GM18951 (cell line): ENCODE data around the gene JARID2.

Experiments used
- POLR2A ChIP-seq: IDR thresholded peaks from 4 replicates; pipeline ENCODE4 v1.6.1; 2011; ENCODE audit warnings: mild to moderate bottlenecking; ENCODE audit not compliant: insufficient read length, insufficient read depth; ENCODE audit errors: extremely low read depth
- in situ Hi-C: fragments of 300-500 bp; cut with MboI; formaldehyde crosslinking; loops from one replicate; pipeline ENCODE4 v1.12.0; 2022; ENCODE audit warnings: low sequenced_read_pairs, mixed read lengths, inconsistent platforms; ENCODE audit not compliant: unreplicated experiment

Gene JARID2

DNA sequence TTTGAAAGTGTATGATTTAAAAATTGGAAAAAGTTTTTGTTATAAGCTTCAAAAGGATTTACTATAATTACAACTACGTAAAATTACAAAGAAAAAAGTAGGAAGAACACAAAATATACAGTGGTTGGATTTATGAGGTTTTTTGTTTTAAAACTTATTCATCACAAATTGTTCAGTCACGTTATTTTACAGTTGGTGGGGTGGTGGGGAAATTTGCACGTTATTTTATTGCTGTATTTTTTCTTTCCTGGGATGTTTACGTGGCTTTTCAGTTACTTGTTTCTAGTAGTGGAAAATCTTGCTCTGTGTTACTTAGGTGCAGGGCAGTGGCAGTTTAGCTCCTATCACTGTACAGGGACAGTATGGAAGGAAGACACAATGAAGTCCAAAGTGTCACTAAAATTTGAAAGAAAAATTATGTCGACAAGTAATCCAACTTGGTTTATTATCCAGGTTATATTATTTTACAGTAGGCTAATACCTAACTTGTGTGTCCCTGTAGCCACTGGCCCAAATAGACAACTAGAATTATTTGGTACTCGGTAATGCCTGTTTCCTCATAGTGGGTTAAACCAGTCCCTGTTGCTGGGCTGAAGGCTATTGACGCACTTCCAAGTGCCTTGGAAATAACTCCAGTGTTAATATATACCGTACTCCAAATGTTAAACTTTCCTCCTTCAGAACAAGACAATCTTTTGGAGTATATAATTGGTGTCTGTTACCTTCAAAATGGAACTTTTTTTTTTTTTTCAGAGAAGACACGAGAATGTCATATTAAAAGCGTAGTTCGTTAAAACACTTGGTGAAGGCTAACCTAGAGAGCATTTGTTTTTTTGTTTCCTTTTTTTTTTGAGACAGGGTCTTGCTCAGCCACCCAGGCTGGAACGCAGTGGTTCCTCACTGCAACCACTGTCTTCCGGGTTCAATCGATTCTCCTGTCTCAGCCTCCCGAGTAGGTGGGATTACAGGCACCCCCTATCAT lies 4.6 kb downstream of the JARID2 start:
- TF ChIP-seq POLR2A: no peak
- in situ Hi-C loops: no loop called here

DNA sequence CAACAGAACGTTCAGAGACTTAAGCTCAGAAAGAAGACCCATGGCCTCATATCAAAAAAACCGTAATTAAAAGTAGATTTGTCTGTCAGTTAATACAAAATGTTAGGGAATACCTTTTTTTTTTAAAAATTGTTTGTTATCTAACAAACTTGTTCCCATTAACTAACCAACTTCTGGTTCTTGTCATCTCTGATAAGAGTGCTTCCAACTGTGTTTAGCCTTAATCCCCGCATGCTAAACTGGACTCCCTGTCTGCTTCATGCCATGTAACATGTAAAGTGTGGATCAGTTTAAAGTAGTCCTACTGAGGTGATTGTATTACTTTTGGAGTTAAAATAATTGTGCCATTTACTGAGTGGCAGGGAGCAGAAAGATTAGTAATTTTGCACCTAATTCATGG lies 6.3 kb downstream of the JARID2 start:
- in situ Hi-C loops: no loop called here

DNA sequence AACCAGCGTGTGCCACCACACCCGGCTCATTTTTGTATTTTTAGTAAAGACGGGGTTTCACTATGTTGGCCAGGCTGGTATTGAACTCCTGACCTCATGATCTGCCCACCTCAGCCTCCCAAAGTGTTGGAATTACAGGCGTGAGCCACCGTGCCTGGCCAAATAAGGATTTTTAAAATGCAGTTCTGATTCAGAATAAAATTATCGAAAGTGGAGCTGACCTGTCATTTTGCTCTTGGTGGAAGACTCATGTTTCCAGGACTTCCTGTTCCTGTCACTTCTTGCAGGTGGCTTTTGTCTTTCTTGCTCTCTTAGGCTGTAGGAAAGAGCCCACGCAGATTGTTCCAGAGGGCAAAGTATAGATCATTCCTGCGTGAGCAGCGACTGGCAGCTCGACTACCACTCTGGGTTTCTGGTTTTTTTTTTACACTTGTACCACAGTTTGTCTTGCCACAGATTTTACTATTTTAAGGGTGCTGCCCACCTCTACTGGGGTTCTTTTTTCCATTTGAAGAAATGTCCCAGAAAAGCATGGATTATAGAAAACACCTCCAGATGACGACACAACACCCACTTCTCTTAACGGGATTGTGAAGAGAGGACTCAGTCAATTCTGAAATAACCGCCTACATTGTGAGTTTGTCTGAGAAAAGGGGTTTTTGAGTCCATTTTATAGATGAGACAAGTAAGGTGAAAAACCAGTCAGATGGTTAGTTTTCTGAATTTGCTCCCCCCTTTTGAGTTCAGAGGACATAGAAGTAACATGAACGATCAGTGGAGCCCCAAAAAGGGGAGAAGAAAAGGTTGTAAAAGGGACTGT lies 7.5 kb downstream of the JARID2 start:
- TF ChIP-seq POLR2A: no peak
- in situ Hi-C loops: no loop called here

More for the DNA sequence above, 6.3 kb downstream of the JARID2 start:
- no peak for TF ChIP-seq POLR2A

DNA sequence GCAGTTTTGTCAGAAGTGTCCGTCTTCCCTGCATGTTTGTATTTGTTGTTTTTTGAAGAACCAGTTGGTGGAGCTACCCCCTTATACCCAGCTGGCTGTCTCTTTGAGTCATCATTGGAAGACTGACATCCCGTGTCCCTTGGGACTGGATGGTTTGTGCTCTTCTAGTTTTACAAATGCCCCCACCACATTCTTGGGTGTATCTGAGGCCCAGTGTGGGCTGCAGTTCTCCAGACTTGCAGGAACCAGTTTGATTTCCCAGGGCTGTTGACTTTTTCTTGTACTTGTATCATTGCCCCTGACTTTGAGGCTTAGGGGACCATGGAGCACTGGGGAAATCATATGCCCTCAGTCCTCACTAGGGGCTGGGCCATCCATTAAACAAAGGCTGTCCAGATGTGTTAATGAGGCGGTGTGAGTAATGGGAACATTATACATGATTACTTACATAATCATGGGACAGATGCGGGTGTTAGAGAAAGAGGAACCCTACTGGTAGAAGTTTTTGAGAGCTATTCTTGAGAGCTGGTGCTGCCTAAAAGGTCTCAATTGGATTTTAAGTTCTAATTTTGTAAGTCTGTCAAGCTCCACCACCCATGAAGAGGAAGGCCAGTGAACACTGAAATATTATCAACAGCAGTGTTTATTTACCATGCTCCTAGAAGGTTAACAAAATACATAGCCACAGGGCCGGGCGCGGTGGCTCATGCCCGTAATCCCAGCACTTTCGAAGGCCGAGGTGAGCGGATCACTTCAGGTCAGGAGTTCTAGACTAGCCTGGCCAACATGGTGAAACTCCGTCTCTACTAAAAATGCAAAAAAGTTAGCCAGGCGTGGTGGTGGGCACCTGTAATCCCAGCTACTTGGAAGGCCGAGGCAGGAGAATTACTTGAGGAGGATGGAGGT lies 8.5 kb downstream of the JARID2 start:
- no peak for TF ChIP-seq POLR2A
- in situ Hi-C loops: no loop called here

DNA sequence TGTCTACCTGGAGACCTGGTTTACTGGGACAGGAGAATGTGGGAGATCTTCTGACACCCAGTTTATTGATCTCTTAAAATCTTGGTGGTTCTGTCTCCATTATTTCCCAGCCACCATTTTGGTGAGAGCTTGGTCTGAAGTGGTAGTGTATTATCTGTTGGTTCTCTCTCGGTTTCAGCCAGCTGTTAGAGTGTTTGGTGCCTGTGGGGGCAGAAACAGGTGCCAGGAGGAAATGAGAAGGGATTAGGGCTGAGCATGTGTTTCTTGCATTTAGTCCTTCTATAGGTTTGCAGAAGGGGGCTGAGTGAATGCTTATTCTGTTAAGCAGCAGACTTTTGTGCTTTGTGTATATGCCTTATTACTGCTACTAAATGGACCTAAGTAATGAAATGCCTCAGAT lies 9.6 kb downstream of the JARID2 start:
- in situ Hi-C loops: no loop called here
- no peak for TF ChIP-seq POLR2A

DNA sequence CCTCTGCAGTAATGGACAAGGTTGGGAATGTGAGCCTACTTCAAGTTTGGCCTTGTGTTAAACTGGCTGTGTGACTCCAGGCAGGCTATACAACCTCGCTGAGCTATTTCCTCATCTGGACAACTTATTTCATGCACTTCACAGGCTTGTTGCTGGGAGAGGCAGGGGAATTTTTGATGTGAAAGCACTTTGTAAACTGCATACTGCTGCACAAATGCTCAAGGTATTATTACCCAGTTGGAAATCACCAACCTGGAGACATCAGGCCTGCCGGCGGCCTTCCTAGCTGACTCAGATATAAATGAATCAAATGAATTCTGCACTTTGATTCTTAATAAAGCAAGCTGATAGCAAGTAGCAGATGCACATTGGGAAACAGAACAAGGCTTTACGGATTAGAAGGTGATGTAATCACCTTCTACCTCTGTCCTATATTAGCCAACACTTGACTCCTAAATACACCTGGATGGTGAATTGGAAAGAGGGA lies 10.1 kb downstream of the JARID2 start:
- in situ Hi-C loops: no loop called here
- no peak for TF ChIP-seq POLR2A

DNA sequence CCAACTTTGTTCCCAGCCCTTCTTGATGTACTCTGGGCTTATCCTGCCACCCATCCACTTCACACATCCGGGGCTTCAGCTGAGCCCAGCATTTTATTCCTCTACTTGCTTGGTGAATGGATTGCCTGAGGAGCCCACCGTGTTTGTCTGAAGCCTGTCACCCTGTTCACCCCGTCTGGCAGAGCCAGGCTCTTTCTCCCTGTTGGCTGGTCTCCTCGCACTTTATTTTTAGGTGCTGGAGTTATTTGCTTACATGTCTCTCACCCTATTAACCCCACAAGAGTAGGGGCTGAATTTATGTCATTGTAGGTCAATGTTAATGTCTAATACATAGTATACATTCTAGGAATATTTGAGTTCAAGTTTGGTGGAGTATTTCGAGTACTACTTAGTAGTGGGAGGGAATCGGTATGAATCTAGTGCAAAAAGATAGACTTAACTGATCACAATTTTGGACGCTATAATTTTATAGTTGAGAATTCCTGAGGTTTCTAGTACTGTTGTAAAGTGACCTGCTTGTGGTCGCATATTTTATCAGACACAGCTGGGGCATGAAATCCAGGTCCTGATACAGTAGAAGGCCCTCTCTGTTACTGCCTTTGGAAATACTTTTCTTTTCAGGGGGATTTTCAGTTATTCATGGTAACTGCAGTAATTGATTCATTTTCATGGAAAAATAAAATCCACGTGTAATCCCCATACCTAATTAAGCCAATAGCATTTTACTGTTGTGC lies 10.8 kb downstream of the JARID2 start:
- in situ Hi-C loops: no loop called here
- TF ChIP-seq POLR2A: no peak

DNA sequence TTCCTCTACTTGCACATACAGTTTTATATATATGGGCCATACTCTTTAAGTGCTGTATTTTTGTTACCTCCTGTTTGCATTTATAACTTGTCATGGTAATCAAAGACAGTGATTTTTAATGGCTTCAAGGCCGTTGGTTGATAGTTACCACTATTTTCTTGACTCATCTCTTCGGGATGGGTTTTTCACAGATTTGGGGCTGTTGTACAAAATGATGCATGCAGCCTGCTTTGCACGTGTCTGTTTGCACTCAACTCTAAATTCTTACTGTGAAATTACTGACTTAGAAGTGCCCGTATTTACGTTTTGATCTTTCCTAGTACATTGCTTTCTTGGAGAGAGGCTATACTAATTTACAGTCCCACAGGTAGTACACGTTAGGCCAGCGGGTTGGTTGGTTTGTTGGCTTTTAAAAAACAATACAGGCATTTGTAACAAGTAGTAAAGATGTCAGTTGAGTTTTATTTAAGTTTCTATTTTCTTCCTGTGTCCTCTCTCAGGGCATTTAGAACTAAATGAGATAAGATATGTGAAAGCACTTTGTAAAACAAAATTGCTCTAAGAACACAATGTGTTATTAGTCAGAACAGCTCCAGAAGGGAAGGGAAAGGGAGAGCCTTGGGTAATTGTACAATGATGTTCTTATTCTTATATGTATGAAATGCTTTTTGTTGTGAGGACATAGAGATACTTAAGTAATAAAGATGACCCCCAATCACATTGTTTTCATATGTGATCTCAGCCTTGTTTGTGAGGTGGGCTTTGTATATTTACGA lies 11.7 kb downstream of the JARID2 start:
- in situ Hi-C loops: no loop called here
- no peak for TF ChIP-seq POLR2A

DNA sequence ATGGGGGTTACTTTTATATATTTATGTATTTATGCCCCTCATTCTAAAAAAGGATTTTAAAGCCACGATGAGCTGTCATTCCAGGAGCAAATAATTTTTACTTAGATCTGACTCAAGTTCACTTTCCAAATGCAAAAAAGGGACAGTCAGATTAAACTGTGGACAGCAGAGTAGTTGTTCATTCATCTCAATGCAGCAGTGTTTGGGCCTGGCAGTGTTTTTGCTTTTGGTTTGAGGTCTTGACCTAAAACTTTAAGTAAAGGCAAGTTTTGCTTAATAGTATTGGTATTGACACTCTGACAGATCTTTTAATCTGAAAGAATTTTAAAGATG lies 13.9 kb downstream of the JARID2 start:
- TF ChIP-seq POLR2A: no peak
- in situ Hi-C loops: no loop called here

DNA sequence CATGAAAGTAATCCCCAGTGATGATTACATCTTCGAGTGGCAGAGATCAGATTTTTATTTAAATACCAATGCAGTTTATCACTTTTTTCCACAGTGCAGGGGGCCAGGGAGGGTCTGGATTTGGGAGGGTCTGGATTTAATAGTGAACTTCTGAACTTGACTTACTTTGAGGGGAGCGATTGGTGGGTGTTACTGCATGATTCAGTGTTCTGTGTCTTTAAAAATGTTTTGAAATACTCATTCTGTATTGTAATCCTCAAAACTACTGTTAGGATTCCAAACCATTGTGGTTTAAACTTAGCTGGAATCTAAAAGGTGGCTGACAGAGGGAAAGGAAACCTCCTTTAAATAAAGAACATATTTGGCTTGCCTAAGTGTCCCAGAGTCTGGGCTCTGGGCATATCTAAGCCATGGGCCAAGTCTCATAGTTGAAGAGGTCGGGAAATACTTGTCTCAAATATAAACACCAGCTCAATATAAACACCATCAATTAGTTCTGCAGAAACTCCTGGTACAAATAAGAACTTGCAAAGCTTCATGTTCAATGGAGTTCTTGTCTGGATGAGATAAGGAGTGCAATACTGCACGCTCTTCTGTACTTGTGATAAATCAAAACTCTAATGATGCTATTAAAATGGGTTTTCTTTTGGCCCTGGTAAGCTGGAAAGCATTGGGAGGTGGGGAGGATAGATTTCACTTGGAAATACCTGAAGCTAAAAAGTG lies 14.4 kb downstream of the JARID2 start:
- in situ Hi-C loops: no loop called here
- no peak for TF ChIP-seq POLR2A
